HCT116 (cell line): ENCODE results near the gene IRX2. TPM values are rescaled to one million over a fixed set of nuclear protein-coding genes. Genes with fewer than 3 reads are reported as not detected.

Experiments used
- ATAC-seq: fragments of 200-7000 bp; cut with Tn5 transposase; 2 replicates; pipeline ENCODE4 v1.9.1; 2020; ENCODE audit warnings: mild to moderate bottlenecking, moderate library complexity
- BruUV-seq: library from RNA; stranded (reverse); fragments of 400-500 nt; replicated peaks from 2 replicates; lab custom pipeline; 2021; lab: Mats Ljungman, UMichigan
- CTCF ChIA-PET: fragments of 300-600 bp; sonication (Branson Sonifier 250); formaldehyde crosslinking; loops from one replicate; lab custom pipeline; 2021; ENCODE audit warnings: antibody characterized with exemption; lab: Charles Lee
- POLR2A ChIA-PET: fragments of 300-600, 350-600 bp; sonication (Branson Sonifier 250); formaldehyde crosslinking; loops from one replicate; lab custom pipeline; 2021; ENCODE audit warnings: antibody characterized with exemption; lab: Charles Lee
- RAD21 ChIA-PET, 2 experiments: fragments of 300-600 bp; sonication (Branson Sonifier 250); formaldehyde crosslinking; loops; one replicate each; lab custom pipeline; 2023; ENCODE audit warnings: low total read pairs in 2 of 2; ENCODE audit not compliant: uncharacterized antibody in 2 of 2, unreplicated experiment in 2 of 2, low non-redundant PET in 1 of 2; lab: Charles Lee
- DNase-seq: peaks from one replicate; pipeline ENCODE4 v3.0.0-alpha.2; 2010; ENCODE audit warnings: low read depth, low spot score
- H2AFZ ChIP-seq: fragments of 200-600 bp; shearing (Covaris generic), sonication (generic); 2 replicates; pipeline ENCODE4 v1.6.1; 2017; ENCODE audit warnings: low read depth, mixed run types, mixed read lengths, antibody characterized with exemption, low read length; ENCODE audit not compliant: poor library complexity, severe bottlenecking
- H3K27ac ChIP-seq: 2 replicates; pipeline ENCODE4 v1.5.1; 2012; ENCODE audit warnings: low read depth, low read length
- H3K27me3 ChIP-seq: fragments of 200-600 bp; sonication (generic); 2 replicates; pipeline ENCODE4 v1.6.1; 2016; ENCODE audit warnings: mixed run types, low read length, mixed read lengths; ENCODE audit not compliant: insufficient read depth
- H3K36me3 ChIP-seq, 2 experiments: fragments of 200-500 bp in 1 of 2; fragments of 200-600 bp in 1 of 2; sonication (Bioruptor generic) in 1 of 2; sonication (generic) in 1 of 2; 2 replicates each; pipeline versions ENCODE4 v1.5.1 to v1.6.1; 2014 to 2016; ENCODE audit warnings: low read length in 2 of 2, inconsistent platforms in 1 of 2, mixed read lengths in 1 of 2, mixed run types in 1 of 2; ENCODE audit not compliant: insufficient read depth in 2 of 2, control insufficient read depth in 1 of 2
- H3K4me1 ChIP-seq, 2 experiments: fragments of 200-600 bp in 1 of 2; sonication (generic) in 1 of 2; 2 replicates each; pipeline versions ENCODE4 v1.5.1 to v1.6.1; 2012 to 2017; ENCODE audit warnings: low read length in 2 of 2, inconsistent platforms in 1 of 2, mild to moderate bottlenecking in 1 of 2, mixed read lengths in 1 of 2, mixed run types in 1 of 2, moderate library complexity in 1 of 2; ENCODE audit not compliant: insufficient read depth in 2 of 2, control insufficient read depth in 1 of 2
- H3K4me2 ChIP-seq: fragments of 200-600 bp; sonication (generic); 2 replicates; pipeline ENCODE4 v1.6.1; 2017; ENCODE audit warnings: mixed run types, low read length, mixed read lengths
- H3K4me3 ChIP-seq, 2 experiments: fragments of 200-600 bp in 1 of 2; sonication (generic) in 1 of 2; replicated peaks in 1 of 2; 2 replicates each; pipeline ENCODE4 v1.5.1; 2011 to 2016; ENCODE audit warnings: low read length in 2 of 2, control low read depth in 1 of 2, low read depth in 1 of 2, mild to moderate bottlenecking in 1 of 2, mixed read lengths in 1 of 2, mixed run types in 1 of 2
- H3K79me2 ChIP-seq: fragments of 200-600 bp; sonication (generic); 2 replicates; pipeline ENCODE4 v1.6.1; 2017; ENCODE audit warnings: mild to moderate bottlenecking, mixed run types, low read length, moderate library complexity, mixed read lengths; ENCODE audit not compliant: insufficient read depth
- H3K9ac ChIP-seq: fragments of 200-600 bp; sonication (generic); 2 replicates; pipeline ENCODE4 v1.6.1; 2016; ENCODE audit warnings: low read length, mixed read lengths
- H3K9me2 ChIP-seq: fragments of 200-600 bp; sonication (generic), shearing (Covaris generic); 2 replicates; pipeline ENCODE4 v1.6.1; 2017; ENCODE audit warnings: mixed run types, mild to moderate bottlenecking, moderate library complexity; ENCODE audit not compliant: insufficient read depth
- H3K9me3 ChIP-seq, 2 experiments: fragments of 200-500 bp in 1 of 2; fragments of 200-600 bp in 1 of 2; sonication (Bioruptor generic) in 1 of 2; sonication (generic) in 1 of 2; 2 replicates each; pipeline ENCODE4 v1.6.1; 2014 to 2017; ENCODE audit warnings: low read length in 2 of 2, mixed read lengths in 2 of 2, inconsistent platforms in 1 of 2, low read depth in 1 of 2, mild to moderate bottlenecking in 1 of 2, mixed run types in 1 of 2, moderate library complexity in 1 of 2; ENCODE audit not compliant: control insufficient read depth in 1 of 2, insufficient read depth in 1 of 2
- H4K20me1 ChIP-seq: fragments of 200-600 bp; sonication (generic), shearing (Covaris generic); 2 replicates; pipeline ENCODE4 v1.6.1; 2017; ENCODE audit warnings: mixed run types, mild to moderate bottlenecking, moderate library complexity; ENCODE audit not compliant: insufficient read depth
- ATF3 ChIP-seq: IDR thresholded peaks from 2 replicates; pipeline ENCODE4 v1.6.1; 2012
- CTCF ChIP-seq, 3 experiments: fragments of 200-600 bp in 1 of 3; sonication (generic) in 1 of 3; IDR thresholded peaks in 2 of 3; conservative IDR thresholded peaks in 1 of 3; 2 replicates each; pipeline ENCODE4 v1.5.1; 2012 to 2017; ENCODE audit warnings: low read depth in 2 of 3, low read length in 2 of 3, antibody characterized with exemption in 1 of 3, borderline replicate concordance in 1 of 3, control low read depth in 1 of 3, mild to moderate bottlenecking in 1 of 3, mixed read lengths in 1 of 3, mixed run types in 1 of 3, moderate library complexity in 1 of 3; ENCODE audit not compliant: insufficient read depth in 1 of 3
- JUND ChIP-seq: IDR thresholded peaks from 2 replicates; pipeline ENCODE4 v1.6.1; 2012
- MAX ChIP-seq: IDR thresholded peaks from 2 replicates; pipeline ENCODE4 v1.6.1; 2012
- POLR2A ChIP-seq: IDR thresholded peaks from 2 replicates; pipeline ENCODE4 v1.7.0; 2011; ENCODE audit warnings: borderline replicate concordance; ENCODE audit not compliant: insufficient read depth, insufficient read length; ENCODE audit errors: extremely low read depth
- RAD21 ChIP-seq: IDR thresholded peaks from 2 replicates; pipeline ENCODE4 v1.6.1; 2012; ENCODE audit warnings: low read depth, mild to moderate bottlenecking
- SIN3A ChIP-seq: IDR thresholded peaks from 2 replicates; pipeline ENCODE4 v1.6.1; 2012; ENCODE audit warnings: low read depth
- SP1 ChIP-seq: IDR thresholded peaks from 2 replicates; pipeline ENCODE4 v1.6.1; 2012; ENCODE audit warnings: low read depth
- TCF7L2 ChIP-seq: IDR thresholded peaks from 2 replicates; pipeline ENCODE4 v1.7.0; 2011; ENCODE audit warnings: borderline replicate concordance, inconsistent platforms; ENCODE audit not compliant: insufficient read depth, insufficient read length; ENCODE audit errors: extremely low read depth
- YY1 ChIP-seq: IDR thresholded peaks from 2 replicates; pipeline ENCODE4 v1.6.1; 2011; ENCODE audit warnings: low read length, low read depth, moderate library complexity, mild to moderate bottlenecking; ENCODE audit not compliant: insufficient replicate concordance; ENCODE audit errors: extremely low read depth
- ZBTB33 ChIP-seq: IDR thresholded peaks from 2 replicates; pipeline ENCODE4 v1.6.1; 2011; ENCODE audit warnings: mild to moderate bottlenecking, low read length, moderate library complexity; ENCODE audit not compliant: insufficient replicate concordance; ENCODE audit errors: extremely low read depth
- ZFX ChIP-seq: fragments of 450-650 bp; IDR thresholded peaks from 2 replicates; pipeline ENCODE4 v1.6.1; 2017
- ZNF274 ChIP-seq: fragments of 200-500 bp; sonication (Bioruptor generic); IDR thresholded peaks from 2 replicates; pipeline ENCODE4 v1.6.1; 2014; ENCODE audit warnings: mild to moderate bottlenecking, low read depth, low read length, inconsistent platforms
- intact Hi-C: fragments of 100-400 bp; cut with micrococcal nuclease; formaldehyde crosslinking; loops from 2 replicates; pipeline ENCODE4 v1.10.0; 2022
- total RNA-seq: library from RNA; stranded (reverse); gene quantifications from one replicate; pipeline ENCODE4 v1.2.1, GENCODE V29; 2021; ENCODE audit not compliant: unreplicated experiment

Gene IRX2
- total RNA-seq, 1 experiment from 2014 or later, result not detected

GRCh38 chr5:2749514-2750025 is 1.9 kb downstream of the IRX2 start:
- no peaks in the 10 kb centered on the region for H3K9me2 ChIP-seq
- no peaks in the 10 kb centered on the region for H4K20me1 ChIP-seq
- H3K4me2 ChIP-seq, result no peak overlapping the region
- H2AFZ ChIP-seq, result no peak overlapping the region
- intact Hi-C loops, result no loop called here
- ATAC-seq, result no peak
- H3K27me3 ChIP-seq, result no peaks in the 10 kb centered on the region
- peaks cover 5 to 16% of the 10 kb centered on the region in 2 experiments; a peak in 2 of 4 replicates for H3K9me3 ChIP-seq
- H3K36me3 ChIP-seq, result no peaks in the 10 kb centered on the region
- ChIA-PET POLR2A (no interaction called here), RAD21 (no interaction called here)
- H3K79me2 ChIP-seq, result no peaks in the 10 kb centered on the region
- TF ChIP-seq ZFX (no peak), CTCF (IDR thresholded peaks at IDR 0.05 in 2 of 3, conservative IDR thresholded peaks at IDR 0.05 in 1 of 3; ENCODE audit: borderline replicate concordance in 1 of 3, insufficient read depth in 1 of 3, low read depth in 2 of 3, low read length in 2 of 3) (no peak), YY1 (no peak), ZBTB33 (no peak), POLR2A (no peak), MAX (no peak), SIN3A (no peak), JUND (no peak), RAD21 (no peak), SP1 (no peak), ATF3 (no peak), TCF7L2 (no peak), ZNF274 (no peak)
- TF ChIP-seq, all 23 proteins: peak for 0
- CTCF ChIA-PET, result no interaction called here
- Histone ChIP-seq H3K9ac (no peak overlapping the region), H3K4me1 (no peaks in the 10 kb centered on the region), H3K4me3 (no peak overlapping the region), H3K27ac (no peak overlapping the region)
- no TSS peak for BruUV-seq
- DNase-seq, result no peak
